Activated naive CD4-positive, alpha-beta T cell treated with anti-CD3 and anti-CD28 coated beads, Interleukin-2, amount 50 U/mL, for 72 hours (primary cell): ENCODE measurements around the gene PLIN5. TPM values are rescaled to one million over a fixed set of nuclear protein-coding genes. Genes with fewer than 3 reads are reported as not detected.
A peak's percentile ranks its signal among the peaks of the same experiment; 100 is the strongest.

Experiments
- ATAC-seq, 2 donors: fragments of 150-1000 bp; cut with Tn5 transposase; 2 replicates each; pipeline ENCODE4 v1.10.0; 2021; ENCODE audit warnings: mild to moderate bottlenecking in 2 of 2, moderate library complexity in 2 of 2
- DNase-seq, 2 donors: peaks; one replicate each; pipeline ENCODE4 v3.0.0; 2021 to 2022; ENCODE audit warnings: low spot score in 2 of 2
- H3K27ac Mint-ChIP-seq, 2 donors: one replicate each; pipeline ENCODE4 v1.8.0; 2022; ENCODE audit warnings: mild to moderate bottlenecking in 2 of 2, mixed read lengths in 2 of 2
- H3K36me3 Mint-ChIP-seq, 2 donors: one replicate each; pipeline ENCODE4 v1.8.0; 2022; ENCODE audit warnings: mixed read lengths in 2 of 2
- H3K9me3 Mint-ChIP-seq, 2 donors: one replicate each; pipeline ENCODE4 v1.8.0; 2022; ENCODE audit warnings: mixed read lengths in 2 of 2
- total RNA-seq, 2 donors: library from RNA; stranded (reverse); gene quantifications; one replicate each; pipeline ENCODE4 v1.2.3, GENCODE V29; 2022

The PLIN5 gene, protein sequence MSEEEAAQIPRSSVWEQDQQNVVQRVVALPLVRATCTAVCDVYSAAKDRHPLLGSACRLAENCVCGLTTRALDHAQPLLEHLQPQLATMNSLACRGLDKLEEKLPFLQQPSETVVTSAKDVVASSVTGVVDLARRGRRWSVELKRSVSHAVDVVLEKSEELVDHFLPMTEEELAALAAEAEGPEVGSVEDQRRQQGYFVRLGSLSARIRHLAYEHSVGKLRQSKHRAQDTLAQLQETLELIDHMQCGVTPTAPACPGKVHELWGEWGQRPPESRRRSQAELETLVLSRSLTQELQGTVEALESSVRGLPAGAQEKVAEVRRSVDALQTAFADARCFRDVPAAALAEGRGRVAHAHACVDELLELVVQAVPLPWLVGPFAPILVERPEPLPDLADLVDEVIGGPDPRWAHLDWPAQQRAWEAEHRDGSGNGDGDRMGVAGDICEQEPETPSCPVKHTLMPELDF
- under 1 TPM in 1 of 2 donors, not detected in 1; 0.41 TPM for total RNA-seq

DNA sequence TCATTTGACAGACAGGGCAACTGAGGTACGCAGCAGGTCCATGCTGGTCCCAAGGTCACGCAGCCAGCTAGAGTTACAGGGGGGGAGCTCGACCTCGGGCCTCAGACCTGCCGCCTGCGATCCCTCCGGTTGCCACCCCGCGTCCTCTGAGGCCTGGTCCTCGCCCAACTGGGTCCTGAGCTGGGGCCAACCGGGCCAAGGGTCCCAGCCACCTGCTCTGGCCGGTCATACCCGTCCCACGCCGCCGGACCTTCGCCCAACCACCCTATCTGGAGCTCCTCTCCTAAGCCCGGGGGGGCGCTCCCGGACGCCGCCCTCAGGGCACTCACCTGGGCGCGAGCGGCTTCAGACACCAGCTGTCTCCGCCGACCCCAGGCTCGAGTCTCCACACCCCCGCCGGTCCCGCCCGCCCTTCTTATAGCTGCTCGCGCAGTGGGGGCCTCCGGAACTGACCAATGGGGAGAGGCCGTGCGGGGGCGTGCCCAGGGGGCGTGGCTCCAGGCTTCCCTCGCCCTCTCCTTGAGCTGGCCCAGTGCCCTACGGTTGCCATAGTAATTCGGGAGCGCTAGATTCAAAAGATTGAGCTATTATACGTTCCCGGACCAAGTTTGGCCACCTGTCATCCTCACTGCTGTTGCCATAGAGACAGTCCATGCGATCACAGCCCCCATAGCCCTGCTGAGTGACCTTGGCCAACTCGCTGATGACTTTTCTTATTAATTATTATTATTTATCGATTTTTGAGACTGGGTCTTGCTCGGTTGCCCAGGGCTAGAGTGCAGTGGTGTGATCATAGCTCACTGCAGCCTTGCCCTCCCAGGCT is at the start of gene PLIN5:
PLIN5 (minus strand) TSS at position 389 of the 823 bp plus-strand sequence. CDS start 1,150 bp downstream, outside the sequence.
- Mint-ChIP-seq H3K27ac (no peak within 1 kb of the TSS), H3K36me3 (peaks cover 0 to 5% of the 10 kb centered on the region in 2 donors), H3K9me3 (no peaks in the 10 kb centered on the region)
- peak in 1 of 2 donors; percentile 39 for DNase-seq
- ATAC-seq, result peak; percentile 9 to 63

DNA sequence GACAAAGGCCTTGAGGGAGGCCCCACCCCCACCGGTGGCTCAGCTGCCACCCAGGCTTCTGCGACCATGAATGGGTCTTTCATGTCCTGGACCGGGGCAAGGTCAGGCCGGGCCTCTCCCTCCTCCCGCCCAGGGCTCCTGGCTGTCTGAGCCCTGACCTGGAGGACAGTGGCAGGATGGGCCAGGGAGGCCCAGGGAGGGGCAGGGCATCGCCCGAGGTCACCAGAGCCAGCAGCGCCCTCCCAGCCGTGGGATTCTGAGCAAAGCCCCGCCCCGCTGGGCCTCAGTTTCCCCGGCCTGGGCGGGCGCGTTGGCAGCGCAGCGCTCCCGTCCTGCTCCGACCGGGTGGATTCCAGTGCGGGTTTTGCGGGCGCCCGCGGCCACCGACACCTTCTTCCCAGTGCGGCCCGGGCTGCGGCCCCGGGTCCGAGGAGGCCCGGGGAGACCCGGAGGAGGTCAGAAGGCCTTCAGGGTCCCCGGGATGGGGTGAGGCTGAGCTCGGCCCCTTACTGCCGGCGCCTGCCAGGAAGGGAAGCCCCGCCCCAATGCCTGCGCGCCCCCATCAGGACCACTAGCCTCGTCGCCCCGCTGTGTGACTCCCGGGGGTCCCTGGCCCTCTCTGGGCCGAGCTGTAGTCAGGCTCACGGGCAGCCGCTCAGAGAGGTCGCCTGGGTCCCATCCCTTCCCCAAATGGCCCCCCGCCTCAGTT is 49.1 kb upstream of the PLIN5 start:
- DNase-seq, result peak in 1 of 2 donors; percentile 55

DNA sequence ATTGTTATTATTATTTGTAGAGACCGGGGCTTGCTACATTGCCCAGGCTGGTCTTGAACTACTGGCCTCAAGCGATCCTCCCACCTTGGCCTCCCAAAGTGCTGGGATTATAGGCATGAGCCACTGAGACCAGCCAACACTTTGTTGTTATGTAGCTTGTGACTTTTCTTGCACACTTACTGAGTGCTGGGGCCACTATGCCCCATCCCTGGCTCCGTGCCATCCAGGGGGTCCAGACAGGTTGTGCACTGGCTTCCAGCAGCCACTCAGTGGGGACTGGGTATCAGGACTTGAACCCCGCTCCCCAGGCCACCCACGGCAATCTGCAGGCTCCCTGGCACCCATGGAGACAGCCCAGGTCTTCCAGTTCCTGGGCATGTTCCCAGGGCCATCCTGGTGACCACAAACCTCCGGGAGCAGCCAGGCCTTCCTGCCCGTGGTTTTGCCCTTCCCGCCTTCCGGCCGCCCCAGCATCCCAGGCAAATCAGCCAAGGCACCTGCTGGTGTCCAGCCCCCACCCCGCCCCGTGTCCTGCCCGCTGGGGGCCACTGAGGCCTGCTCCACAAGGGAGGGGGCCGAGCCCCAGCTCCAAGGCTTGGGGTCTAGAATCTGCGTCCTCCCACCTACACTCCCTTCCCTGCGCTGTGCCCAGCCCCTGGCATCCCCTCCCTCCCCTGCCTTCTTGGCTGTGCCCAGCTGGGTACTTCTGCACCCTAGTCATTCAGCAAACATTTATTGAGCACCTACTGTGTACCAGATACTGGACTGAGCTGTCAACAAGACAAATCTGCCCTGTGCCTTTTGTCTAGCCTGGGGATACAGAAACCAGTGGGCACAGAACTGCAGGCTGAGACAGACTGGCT is 48.2 kb upstream of the PLIN5 start:
- no peak for ATAC-seq
- no peak for DNase-seq
- Mint-ChIP-seq H3K9me3 (no peaks in the 10 kb centered on the region), H3K36me3 (peaks cover 0 to 8% of the 10 kb centered on the region in 2 donors), H3K27ac (no peak overlapping the region)

More for the DNA sequence above, 49.1 kb upstream of the PLIN5 start:
- H3K27ac Mint-ChIP-seq, result no peak overlapping the region
- peaks cover 0 to 8% of the 10 kb centered on the region in 2 donors for H3K36me3 Mint-ChIP-seq
- H3K9me3 Mint-ChIP-seq, result no peaks in the 10 kb centered on the region
- ATAC-seq, result peak; percentile 18 to 58

DNA sequence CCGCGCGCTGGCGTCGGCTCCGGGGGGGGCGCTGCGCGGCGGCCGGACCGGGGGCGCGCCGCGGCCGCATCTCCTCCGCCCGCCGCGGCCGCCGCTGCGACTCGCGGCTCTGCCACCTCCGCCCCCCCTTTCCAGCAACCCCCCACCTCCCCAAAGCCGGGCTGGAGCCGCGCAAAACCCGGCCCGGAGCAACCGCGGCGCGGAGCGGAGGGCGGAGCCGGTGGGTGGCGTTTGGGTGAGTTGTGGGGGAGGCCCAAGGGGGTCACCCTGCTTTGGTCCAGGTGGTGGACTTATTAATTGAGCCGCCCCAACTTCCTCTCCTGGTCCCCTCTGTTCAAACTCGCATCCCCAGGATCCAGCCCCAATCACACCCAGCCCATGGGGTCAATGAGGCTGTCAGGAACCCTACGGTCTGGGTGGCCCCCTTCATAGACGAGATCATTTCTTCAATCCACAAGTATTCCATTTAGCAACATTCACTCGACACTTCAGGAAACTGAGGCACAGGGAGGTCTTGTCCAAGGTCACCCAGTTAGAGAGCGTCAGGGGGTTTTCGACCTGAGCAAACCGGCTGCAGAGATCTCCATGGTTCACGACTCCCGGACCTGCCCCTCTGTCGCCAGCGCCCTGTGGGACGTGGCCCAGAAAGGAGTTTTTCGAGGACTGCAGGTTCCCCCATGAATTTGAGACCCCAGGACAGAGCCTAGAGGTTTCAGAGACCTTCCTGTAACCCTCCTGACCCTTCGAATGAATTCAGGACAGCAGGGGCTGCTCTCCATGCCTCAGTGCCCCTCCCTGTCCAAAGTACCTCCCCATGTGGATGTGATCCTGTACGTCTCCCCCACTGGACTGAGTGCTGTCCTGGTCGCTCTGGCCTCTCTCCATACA is 46.9 kb upstream of the PLIN5 start:
- Mint-ChIP-seq H3K9me3 (no peaks in the 10 kb centered on the region), H3K36me3 (peaks cover 0 to 8% of the 10 kb centered on the region in 2 donors), H3K27ac (no peak overlapping the region)
- DNase-seq (no peak), ATAC-seq (peak in 1 of 2 donors; percentile 36)

DNA sequence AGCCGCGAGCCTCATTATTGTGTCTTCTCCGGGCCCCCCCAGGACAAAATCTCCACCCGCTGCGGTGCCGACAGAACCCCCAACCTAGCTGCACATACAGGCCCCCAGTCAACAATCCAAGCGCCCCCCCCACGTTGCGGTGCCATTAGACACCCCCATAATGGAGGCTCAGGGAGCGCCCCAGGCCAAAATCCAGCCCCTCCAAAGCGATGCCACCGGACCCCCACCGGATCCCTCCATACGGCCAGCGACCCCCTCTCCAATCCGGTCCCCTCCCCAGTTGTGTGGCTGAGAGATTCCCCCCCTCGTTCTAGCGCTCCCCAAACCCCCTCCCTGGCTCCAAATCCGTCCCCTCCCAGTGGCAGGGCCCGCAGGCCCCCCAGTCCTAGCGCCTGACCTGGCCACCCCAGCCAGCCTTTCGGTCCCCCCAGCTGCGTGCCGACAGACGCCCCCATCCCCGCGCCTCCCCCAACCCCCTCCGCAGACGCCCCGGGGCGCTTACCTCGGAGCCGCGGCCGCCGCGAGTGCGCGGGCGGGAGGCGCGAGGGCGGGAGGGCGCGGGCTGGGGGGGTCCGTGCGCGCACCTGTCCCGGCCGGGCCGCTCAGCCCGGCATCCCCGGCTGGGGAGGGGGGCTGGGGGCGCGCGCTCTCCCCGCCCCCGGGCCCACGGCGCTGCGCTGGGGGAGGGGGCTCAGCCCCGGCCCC is 46.1 kb upstream of the PLIN5 start:
- no peak for DNase-seq
- Mint-ChIP-seq H3K27ac (no peak overlapping the region), H3K9me3 (no peaks in the 10 kb centered on the region), H3K36me3 (peaks cover 0 to 8% of the 10 kb centered on the region in 2 donors)
- peak in 1 of 2 donors; percentile 11 for ATAC-seq

DNA sequence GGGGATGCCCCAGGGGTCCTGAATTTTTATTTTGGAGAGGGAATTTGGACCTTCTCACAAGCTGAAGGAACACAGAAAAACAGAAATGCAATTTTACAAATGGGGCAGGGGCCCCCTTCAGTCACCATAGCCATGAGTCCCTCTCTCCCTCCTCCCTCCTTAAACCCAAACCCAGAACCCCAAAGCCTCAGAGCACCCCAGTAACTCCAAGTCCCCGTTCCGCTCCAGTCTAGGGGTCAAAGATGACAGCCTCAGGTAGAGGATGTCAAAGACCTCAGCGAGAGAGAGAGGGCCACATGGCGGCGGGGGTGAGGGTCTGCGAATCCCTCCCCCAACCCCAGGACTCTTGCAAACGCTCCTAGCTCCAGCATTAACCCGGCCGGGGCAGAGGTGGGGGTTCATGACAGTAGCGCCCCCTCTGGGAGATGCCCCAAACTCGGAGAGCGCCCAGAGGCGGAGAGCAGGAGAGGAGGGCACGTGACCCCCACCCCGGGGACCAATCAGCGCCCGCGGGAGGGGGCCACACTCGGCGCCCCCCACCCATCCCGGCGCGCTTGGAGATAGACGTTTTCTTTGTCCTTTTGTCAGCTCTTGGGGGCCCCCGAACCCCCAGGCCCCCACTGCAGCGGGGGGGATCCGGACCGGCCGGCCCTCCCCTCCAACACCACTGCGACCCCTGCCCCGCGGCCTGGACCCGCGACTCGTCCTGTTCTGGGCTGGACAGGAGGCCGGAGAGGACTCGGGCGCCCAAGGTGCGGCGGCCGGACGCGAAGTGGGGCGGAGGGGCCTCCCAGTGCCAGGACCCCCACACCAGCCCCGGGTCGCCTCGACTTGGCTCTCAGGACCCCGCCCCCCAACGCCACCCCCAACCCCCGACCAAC is 45.2 kb upstream of the PLIN5 start:
- DNase-seq (no peak), ATAC-seq (no peak)
- H3K27ac Mint-ChIP-seq, result no peak overlapping the region
- no peaks in the 10 kb centered on the region for H3K9me3 Mint-ChIP-seq
- H3K36me3 Mint-ChIP-seq, result peaks cover 0 to 8% of the 10 kb centered on the region in 2 donors

GRCh38 chr19:4579389-4579788 is 44.4 kb upstream of the PLIN5 start:
- ATAC-seq, result no peak
- peaks cover 0 to 8% of the 10 kb centered on the region in 2 donors for H3K36me3 Mint-ChIP-seq
- H3K27ac Mint-ChIP-seq, result no peak overlapping the region
- no peak for DNase-seq
- H3K9me3 Mint-ChIP-seq, result no peaks in the 10 kb centered on the region

- H3K27ac Mint-ChIP-seq, result no peak overlapping the region
- no peaks in the 10 kb centered on the region for H3K9me3 Mint-ChIP-seq
- peaks cover 0 to 8% of the 10 kb centered on the region in 2 donors for H3K36me3 Mint-ChIP-seq
- ATAC-seq (no peak), DNase-seq (no peak)
Observed at GRCh38 chr19:4578552-4579248, 43.7 kb upstream of the PLIN5 start.

DNA sequence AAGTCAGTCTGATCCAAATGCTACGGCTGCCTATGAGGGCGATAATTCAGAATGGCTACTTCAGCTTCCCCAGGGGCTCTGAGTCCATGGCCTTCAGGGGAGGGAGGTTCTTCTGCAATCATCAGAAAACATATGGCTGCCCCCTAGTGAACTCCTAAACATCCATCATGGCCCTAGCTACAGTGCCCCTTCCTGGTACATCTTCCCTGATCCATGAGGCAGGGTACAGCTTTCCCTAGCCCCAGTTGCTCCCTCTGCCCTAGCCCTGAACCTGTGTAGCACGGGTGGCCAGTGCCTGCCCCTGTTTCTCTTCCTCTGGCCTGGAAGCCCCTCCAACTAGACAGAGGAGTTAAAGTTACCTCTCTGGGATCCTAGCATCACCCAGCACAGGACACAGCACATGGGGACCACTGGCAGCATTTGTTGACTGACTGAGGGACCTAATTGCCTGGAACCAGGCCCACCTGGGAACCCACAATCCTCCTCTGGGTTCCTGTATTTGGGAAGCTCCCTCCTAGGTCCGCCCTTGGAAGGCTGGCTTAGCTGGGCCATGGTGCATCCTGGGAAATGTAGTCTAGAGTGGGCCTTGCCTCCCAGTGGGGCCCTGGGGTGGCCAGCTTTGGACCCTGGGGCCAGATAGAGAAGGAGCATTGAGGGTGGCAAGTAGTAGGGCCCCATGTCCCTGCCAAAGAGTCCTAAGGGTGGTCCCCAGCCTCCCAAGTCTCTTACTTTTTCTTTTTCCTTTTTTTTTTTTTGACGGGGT is 42.2 kb upstream of the PLIN5 start:
- no peak for ATAC-seq
- H3K36me3 Mint-ChIP-seq, result peaks cover 0 to 4% of the 10 kb centered on the region in 2 donors
- no peak overlapping the region for H3K27ac Mint-ChIP-seq

GRCh38 chr19:4576016-4576933 is 41.3 kb upstream of the PLIN5 start:
- ATAC-seq (peak; percentile 60 to 68), DNase-seq (peak in 1 of 2 donors; percentile 84)
- Mint-ChIP-seq H3K9me3 (no peaks in the 10 kb centered on the region), H3K36me3 (no peaks in the 10 kb centered on the region), H3K27ac (no peak overlapping the region)

More for the DNA sequence above, 42.2 kb upstream of the PLIN5 start:
- no peaks in the 10 kb centered on the region for H3K9me3 Mint-ChIP-seq
- no peak for DNase-seq

GRCh38 chr19:4575267-4576015 is 40.4 kb upstream of the PLIN5 start:
- no peak overlapping the region for H3K27ac Mint-ChIP-seq
- DNase-seq (no peak), ATAC-seq (peak; percentile 54 to 69)
- no peaks in the 10 kb centered on the region for H3K9me3 Mint-ChIP-seq
- H3K36me3 Mint-ChIP-seq, result no peaks in the 10 kb centered on the region
